ENCODE results near the gene LRRC2. TPM values are rescaled to one million over a fixed set of nuclear protein-coding genes. Genes with fewer than 3 reads are reported as not detected.

The LRRC2 gene
- total and polyA plus RNA-seq, 2 of the 13 experiments (the other 11 are each of a cell fraction or from before 2014, with no cell fraction given), result 0.27 to 0.58 TPM

DNA sequence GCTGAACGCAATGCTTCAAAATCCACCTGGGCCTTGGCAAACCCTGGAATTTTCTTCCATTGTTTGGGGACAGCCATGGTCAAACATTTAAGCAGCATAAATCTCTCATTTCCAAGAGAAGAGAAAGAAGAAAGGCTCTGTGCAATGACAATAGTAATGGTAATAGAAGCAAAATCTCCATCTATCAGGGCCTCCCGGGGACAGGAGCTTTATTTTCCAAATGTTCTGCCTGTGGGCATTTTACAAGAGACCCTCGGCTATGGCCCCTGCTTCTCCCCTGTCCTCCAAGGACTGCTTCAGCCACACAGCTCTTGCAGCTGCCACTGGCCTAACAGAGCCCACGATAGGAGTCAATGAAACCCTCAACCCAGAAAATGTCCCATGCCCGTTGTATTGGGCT, 33.5 kb upstream of the LRRC2 start:
- TF ChIP-seq, protein P1, sequence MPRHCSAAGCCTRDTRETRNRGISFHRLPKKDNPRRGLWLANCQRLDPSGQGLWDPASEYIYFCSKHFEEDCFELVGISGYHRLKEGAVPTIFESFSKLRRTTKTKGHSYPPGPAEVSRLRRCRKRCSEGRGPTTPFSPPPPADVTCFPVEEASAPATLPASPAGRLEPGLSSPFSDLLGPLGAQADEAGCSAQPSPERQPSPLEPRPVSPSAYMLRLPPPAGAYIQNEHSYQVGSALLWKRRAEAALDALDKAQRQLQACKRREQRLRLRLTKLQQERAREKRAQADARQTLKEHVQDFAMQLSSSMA (CRISPR knock-in tag; IDR thresholded peaks at IDR 0.05), result no peak
- TF ChIP-seq, protein P2, sequence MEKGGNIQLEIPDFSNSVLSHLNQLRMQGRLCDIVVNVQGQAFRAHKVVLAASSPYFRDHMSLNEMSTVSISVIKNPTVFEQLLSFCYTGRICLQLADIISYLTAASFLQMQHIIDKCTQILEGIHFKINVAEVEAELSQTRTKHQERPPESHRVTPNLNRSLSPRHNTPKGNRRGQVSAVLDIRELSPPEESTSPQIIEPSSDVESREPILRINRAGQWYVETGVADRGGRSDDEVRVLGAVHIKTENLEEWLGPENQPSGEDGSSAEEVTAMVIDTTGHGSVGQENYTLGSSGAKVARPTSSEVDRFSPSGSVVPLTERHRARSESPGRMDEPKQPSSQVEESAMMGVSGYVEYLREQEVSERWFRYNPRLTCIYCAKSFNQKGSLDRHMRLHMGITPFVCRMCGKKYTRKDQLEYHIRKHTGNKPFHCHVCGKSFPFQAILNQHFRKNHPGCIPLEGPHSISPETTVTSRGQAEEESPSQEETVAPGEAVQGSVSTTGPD (CRISPR knock-in tag; IDR thresholded peaks at IDR 0.05), result no peak
- no peak for TF ChIP-seq ZBTB38 (CRISPR knock-in tag; IDR thresholded peaks at IDR 0.05)
- TF ChIP-seq ZNF296 (CRISPR knock-in tag; conservative IDR thresholded peaks at IDR 0.05), result no peak
- TF ChIP-seq EP300 (IDR thresholded peaks at IDR 0.05; ENCODE audit: low read depth in 2 of 2, low read length in 2 of 2), result no peak
- no peak for TF ChIP-seq EP300 (CRISPR knock-in tag; IDR thresholded peaks at IDR 0.05; ENCODE audit: borderline replicate concordance)
- TF ChIP-seq ZMAT3 (CRISPR knock-in tag; conservative IDR thresholded peaks at IDR 0.05), result no peak
- TF ChIP-seq, protein P3, sequence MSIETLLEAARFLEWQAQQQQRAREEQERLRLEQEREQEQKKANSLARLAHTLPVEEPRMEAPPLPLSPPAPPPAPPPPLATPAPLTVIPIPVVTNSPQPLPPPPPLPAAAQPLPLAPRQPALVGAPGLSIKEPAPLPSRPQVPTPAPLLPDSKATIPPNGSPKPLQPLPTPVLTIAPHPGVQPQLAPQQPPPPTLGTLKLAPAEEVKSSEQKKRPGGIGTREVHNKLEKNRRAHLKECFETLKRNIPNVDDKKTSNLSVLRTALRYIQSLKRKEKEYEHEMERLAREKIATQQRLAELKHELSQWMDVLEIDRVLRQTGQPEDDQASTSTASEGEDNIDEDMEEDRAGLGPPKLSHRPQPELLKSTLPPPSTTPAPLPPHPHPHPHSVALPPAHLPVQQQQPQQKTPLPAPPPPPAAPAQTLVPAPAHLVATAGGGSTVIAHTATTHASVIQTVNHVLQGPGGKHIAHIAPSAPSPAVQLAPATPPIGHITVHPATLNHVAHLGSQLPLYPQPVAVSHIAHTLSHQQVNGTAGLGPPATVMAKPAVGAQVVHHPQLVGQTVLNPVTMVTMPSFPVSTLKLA (IDR thresholded peaks at IDR 0.05), result no peak
- no peak for TF ChIP-seq ZNF616 (CRISPR knock-in tag; IDR thresholded peaks at IDR 0.05; ENCODE audit: low read depth)
- TF ChIP-seq, protein P4, sequence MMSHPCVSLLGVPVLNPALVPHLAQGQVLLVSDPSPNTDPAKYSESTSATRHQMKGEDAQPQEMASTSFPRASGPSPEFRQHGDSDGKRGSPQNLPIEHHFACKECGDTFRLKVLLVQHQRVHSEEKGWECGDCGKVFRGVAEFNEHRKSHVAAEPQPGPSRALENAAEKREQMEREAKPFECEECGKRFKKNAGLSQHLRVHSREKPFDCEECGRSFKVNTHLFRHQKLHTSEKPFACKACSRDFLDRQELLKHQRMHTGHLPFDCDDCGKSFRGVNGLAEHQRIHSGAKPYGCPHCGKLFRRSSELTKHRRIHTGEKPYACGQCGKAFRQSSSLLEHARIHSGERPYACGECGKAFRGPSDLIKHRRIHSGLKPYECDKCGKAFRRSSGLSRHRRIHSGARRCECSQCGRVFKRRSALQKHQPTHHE (CRISPR knock-in tag; IDR thresholded peaks at IDR 0.05; ENCODE audit: borderline replicate concordance), result no peak
- no peak for TF ChIP-seq ZFP36L2 (CRISPR knock-in tag; IDR thresholded peaks at IDR 0.05)
- Histone ChIP-seq H3K4me3 (replicated peaks in 1 of 3; ENCODE audit: insufficient read depth in 1 of 3, low read depth in 2 of 3, low read length in 3 of 3) (no peak overlapping the region), H3K79me2 (ENCODE audit: insufficient read depth, low read length) (no peaks in the 10 kb centered on the region), H4K20me1 (ENCODE audit: insufficient read depth, low read length) (no peaks in the 10 kb centered on the region), H2AFZ (ENCODE audit: low read length) (no peak overlapping the region), H3K27me3 (ENCODE audit: control insufficient read depth in 1 of 2, insufficient read depth in 2 of 2, low read length in 2 of 2) (no peaks in the 10 kb centered on the region; a peak in 1 of 5 replicates), H3K9ac (ENCODE audit: insufficient read depth, low read depth, low read length) (no peak overlapping the region), H3K4me2 (ENCODE audit: low read depth, low read length) (no peak overlapping the region), H3K4me1 (ENCODE audit: insufficient read depth, low read length) (peaks cover 18% of the 10 kb centered on the region), H3K27ac (ENCODE audit: extremely low read length, insufficient read depth, low read length) (no peak overlapping the region), H3K9me3 (ENCODE audit: low read length) (no peaks in the 10 kb centered on the region), H3K36me3 (replicated peaks in 1 of 2; ENCODE audit: control insufficient read depth in 1 of 2, insufficient read depth in 2 of 2, low read length in 2 of 2) (no peaks in the 10 kb centered on the region)
- FAIRE-seq (no peak), DNase-seq (ENCODE audit: low spot score) (no peak), ATAC-seq (no peak)
- 44% methylated on average over 5 of the region's 5 CpGs for WGBS (ENCODE audit: low lambda C conversion rate)
- intact Hi-C loops (cut with micrococcal nuclease; ENCODE audit: unreplicated experiment), result no loop called here
- in situ Hi-C loops (cut with HindIII; ENCODE audit: extremely low pct_ligation_motif_present, low pct_unique_long_range_greater_than_20kb), result no loop called here
- no TSS peak for BruUV-seq (replicated peaks)
- POLR2A ChIA-PET, result interaction anchor here (1.8 kb wide), 1 partner anchor 12 kb away, joined by 3 read pairs; the partner anchor contains the start of gene FAM240A
- CTCF ChIA-PET (ENCODE audit: low intra/inter-chr PET ratio, low total read pairs), result no interaction called here

All from HepG2 (cell line).